NCI-H748 (cell line): ENCODE results near the gene PTPRO.

Experiments
- DNase-seq: peaks from one replicate; lab custom pipeline; 2025; ENCODE audit not compliant: unreplicated experiment; lab: John Stamatoyannopoulos, UW

PTPRO gene

DNA sequence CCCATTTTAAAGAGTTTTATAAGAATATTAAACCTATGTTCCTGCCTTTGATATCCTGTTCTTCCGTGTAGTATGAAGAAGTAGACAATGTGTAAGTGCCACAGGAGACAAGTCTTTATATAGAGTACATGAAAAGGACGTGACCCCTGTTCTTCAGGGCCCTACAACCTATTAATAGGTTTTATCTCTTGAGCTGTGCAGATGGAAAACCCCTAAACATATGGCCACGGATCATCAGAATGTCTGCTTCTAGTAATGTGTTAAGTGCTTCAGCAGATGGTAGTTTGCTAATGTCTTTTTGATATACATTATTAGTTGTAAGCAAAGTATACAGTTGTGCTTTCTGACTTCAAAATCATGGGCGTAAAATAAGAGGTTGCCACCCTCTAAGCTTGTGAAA is 228.5 kb downstream of the PTPRO start:
- no peak for DNase-seq

DNA sequence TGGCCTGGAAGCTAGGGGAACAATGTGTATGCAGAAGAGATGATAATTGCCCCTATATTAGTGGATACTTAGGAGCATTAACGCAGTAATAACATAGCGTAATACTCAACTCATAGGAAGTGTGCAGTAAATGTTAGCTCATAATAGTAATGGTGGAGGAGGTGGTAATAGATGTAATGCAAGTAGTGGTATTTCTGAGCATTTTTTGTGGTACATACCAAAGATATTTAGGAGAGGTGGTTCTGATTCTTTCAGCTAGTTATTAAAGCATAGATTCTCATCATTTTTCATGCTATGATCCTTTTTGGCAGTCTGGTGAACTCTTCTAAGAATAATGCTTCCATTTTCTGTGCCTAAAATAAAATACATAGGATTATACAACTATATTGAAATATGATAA is 233.1 kb downstream of the PTPRO start:
- no peak for DNase-seq

DNA sequence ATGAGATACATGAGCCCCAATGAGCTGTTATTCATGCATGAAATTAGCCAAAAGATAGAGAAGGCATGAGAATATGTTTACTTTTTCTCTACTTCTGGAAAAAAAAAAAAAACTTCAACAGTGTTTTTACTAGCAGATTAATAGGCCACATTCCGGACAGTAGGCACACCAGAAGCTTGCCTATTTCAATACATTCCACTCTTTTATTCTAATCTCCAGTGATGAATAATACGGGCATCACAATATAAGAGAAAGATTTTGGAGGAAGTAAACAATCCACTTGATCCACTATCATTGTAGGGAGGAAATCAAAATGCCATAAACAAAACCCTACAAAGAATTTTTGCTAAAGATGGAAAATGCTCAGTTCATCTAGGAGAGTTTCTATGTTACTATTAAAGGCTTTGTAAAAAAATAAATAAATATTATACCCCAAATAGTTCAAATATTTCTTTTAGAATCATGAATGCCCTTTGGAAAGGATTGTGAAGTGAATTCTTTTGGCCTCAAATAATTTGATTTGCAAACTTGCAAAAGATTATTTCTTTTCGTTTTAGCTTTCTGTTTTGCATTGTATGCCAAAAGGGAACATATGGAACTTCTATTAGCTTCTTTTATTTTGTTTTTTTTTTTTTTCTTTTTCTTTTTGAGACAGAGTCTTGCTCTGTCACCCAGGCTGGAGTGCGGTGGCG is 234.2 kb downstream of the PTPRO start:
- no peak for DNase-seq

DNA sequence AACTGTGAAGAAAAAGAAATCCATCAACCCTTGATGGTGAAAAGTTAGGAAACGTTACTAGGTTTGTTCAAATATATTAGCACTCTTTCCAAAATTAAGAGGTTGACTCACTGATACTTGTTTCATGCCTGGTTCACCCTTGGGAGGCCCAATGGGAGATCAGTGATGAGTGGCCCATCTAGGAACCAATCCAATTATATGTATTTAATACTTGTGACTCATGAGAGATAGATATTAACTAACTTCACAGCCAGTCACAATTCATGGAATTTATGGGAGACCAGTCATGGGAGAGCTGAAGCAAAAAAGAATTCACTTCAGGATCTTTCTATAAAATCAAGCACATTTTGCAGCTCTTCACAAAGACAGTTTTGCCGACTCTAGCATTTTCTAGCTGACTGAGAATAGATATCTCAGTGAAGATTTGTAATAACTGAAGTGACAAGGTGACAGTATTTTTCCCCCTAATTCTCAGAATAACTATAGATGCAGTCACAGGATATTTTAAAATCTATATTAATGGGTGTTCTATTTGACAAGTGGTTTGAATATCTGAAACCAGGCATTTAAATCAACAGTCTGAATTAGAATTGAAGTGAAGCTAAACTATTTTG is 236.7 kb downstream of the PTPRO start:
- DNase-seq: no peak

DNA sequence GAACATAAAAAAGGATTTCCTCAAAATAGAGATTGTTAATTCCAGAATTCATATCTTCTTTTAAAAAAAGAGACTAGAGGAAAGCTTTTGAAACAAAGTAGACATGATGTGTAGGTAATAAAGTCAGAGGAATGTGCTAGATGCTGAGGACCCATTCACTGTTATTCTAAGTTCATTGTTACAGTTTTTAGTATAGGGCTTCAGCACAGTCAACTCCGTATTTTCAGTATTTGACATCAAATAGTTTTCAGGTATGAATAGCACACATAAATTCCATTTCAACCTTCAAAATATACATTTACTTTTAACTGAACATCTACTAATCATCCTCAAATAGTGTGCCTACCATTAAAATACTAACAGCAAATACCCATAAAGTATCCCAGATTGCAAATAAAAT is 239.1 kb downstream of the PTPRO start:
- DNase-seq: no peak

DNA sequence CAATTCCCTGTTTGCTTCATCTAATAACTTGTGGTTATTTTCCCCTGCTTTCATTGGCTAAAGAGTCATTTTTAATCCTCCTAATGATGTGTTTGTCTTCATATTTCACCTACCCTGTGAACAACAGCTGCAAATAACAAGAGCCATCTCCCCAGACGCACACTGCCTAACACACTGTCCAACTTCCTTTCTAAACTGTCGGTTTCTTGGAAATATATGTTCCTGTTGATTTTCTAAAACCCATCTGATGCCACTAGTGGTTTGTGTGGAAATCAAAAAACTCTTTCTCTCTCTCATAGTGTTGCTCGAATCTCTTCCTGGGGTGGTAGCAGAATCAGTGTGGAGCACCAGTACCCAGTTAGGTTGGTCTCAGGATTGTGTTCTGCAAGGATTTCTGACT is 240.0 kb downstream of the PTPRO start:
- DNase-seq: no peak

DNA sequence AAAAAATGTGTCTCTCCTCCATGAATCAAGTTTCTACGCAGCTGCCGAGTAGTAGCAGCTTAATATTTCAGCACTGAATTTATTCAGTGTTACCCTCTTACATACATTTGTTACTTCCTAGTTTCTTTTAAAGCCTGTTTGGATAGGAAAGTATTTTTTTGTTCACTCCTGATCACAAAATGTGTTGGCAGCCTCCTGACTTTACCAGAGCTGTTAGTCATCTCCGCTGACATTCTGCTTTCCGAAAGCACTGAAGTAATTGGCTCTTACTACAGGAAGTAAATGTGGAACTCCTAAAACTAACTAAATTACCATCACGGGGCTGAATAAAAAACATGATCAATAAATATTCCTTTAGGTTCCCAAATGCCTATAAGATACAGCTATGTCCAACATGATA is 241.4 kb downstream of the PTPRO start:
- no peak for DNase-seq

DNA sequence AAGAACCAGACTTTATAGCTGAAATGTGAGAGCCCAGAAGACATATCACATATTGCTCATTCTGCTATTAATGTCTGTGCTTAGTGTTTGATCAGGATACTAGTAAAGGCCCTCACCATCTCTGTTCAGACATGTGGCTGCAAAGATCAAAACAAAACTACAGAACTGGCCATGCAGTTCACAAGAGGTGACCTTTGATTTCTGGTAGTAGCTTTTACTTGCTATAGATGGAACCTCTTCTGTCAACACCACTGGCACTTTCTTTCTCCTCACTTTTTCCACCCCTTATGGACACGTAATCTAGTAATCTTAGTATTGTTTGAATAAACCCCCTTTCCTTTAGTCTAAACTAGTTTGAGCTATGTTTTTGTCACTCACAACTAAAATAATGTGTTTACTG is 252.0 kb downstream of the PTPRO start:
- DNase-seq: no peak

DNA sequence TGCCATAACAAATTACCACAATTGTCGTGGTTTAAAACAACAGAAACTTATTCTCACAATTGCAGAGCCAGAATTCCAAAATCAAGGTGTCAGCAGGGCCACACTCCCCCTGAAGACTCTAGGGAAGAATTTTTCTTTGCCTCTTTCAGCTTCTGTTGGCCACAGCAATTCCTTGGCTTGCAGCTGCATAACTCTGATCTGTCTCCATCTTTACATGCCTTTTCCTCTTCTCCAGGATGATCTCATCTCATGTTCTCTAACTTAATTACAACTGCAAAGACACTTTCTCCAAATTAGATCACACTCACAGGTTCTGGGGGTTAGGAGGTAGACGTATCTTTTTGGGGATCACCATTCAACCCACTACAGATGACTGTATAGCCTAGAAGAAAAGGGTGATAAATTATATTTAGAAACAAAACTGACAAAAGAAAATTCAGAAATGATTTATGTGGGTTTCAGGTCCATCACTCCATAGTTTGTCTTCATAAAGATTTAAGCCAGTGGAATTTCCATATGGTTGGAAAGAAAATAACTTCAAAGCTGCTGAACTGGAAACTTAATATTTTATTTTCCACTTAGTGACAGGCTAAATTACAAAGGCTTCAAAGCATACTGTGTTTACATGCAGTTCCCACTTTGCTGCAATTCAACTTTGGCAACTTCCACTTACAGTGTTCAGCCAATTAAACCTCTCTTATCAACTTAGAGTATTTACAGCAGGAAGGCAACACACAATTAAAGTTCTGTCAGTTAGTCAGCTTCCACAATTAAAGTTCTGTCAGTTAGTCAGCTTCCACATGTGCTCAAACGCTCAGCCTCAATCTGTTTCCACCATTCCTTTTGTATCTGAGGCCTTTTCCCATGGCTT is 253.6 kb downstream of the PTPRO start:
- no peak for DNase-seq

DNA sequence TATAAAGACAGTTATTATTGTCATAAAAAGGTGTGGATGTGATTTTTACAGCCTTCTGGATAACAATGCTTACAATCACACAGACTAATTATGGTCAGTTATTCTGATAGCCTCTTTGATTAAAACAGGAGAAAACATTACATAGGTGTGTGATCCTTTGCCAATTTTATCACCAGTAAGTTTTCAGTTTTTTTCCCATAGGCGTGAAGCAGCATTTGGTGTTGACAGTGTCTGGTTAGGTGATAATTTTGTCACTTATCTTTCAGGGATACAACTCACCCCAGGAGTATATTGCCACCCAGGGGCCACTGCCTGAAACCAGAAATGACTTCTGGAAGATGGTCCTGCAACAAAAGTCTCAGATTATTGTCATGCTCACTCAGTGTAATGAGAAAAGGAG is 258.1 kb downstream of the PTPRO start:
- peak; percentile 56 for DNase-seq

DNA sequence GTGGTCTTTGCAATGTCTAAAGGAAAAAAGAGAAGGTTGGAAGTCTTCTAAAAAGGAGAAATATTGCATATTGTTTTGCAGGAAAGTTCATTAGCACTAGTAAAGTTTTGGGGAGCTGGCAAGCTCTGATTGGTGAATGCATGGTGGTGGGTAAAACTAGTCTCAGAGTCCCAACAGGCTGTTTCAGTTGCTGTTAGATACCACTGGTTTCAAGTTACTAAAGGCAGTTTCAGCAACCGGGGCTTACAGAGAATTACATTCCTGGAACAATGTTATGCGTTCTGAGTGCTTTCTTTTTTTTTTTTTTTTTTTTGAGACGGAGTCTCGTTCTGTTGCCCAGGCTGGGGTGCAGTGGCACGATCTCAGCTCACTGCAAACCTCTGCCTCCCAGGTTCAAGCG is 258.7 kb downstream of the PTPRO start:
- no peak for DNase-seq

DNA sequence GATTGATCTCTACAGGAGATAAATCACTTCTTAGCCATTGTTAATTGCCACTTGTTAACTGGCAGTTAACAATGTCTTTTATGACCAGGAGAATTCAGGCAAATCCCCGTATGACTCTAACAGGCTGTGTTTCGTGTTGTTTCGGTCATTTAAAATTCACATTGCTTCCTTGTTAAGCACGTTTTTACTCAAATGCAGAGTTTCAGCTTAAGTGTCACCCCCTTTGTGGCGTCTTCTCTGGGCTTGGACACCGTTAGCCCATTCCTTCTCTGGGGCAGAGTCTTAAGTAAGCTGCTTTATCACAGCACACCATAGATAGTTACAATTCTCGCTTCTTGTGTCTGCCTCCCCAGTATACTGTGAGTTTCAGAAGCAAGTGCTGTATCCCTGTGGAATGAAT is 261.5 kb downstream of the PTPRO start:
- peak; percentile 35 for DNase-seq

DNA sequence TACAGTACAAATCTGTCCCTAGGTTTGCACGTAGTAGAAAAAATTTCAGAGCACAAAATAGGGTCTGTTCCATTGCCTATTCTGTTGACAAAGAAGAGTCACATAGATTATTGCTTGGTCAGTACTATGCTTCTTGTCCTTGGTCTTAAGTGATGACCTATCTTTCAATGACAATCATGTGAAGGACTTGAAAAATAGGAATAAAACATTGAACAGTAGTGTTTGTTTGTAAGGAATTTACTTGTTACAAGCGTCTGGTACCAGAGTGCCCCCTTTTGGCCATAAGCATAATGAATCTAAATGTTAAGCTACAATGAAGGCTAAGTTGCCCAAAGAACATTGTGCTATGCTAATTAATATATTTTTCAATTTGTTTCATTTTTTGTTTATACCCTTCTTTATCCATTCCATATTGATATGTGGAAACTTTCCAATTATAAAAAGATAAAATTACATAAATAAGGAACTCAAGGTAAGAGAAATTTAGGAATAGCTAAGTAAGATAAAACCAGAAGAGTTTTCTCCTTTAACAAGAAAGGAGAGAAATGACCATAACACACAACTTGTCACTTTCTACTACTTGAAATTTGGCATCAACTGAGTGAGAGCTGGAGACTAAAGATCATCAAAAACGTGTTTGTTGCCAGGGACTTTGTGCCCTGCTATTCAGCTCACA is 262.2 kb downstream of the PTPRO start:
- DNase-seq: peak; percentile 34

DNA sequence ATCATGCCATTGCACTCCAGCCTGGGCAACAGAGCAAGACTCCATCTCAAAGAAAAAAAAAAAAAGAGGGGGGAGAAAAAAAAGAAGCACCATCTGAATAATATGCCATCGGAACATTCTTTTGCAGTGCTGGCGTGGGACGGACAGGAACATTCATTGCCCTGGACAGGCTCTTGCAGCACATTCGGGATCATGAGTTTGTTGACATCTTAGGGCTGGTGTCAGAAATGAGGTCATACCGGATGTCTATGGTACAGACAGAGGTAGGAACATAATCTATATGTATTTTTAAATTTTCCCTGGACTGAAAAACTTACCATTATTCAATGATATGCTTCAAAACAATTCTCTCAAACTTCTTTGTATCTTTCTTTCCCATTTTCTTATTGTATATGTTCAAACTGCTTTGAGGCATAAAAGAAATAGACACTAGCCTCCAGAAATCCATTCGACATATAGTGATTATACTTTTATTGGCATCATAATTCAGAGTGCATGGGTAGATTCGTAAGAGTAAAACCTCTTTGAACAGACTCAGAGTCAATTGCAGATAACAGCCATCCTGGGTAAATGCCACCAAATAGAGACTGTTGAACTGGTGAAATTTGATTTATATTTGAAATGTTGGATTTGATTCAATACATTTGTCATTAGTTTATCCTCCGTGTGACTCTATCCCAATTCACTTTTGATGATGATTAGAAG is 267.2 kb downstream of the PTPRO start:
- no peak for DNase-seq

DNA sequence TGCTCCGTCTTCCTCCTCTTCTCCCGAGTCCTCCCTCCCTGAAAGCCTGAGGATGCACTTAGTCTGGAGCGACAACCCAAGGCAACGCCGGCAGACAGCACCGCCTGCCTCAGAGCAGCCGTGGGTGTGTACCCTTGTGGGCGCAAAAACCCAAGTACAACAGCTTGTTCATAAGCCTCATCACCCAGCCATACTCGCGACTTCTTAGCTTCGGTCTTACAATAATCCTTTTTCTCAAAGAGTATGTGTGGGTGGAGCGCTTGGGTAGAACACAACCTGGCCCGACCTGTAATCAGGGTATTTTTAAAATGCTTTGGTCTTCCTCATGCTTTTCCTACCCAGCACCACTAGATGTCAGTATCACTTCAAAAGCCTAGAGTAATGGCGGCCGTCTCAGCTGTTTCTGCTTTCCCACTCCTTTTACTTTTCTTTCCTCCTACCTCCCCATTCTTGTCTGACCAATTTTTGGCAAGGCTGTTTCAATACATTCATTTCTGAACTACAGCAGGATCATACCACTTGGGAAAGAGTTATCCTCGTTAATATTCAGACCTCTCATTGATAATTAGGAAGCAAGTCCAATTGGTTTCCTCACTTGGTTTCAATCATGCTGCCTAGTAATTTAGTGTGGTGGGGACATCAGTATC is 268.0 kb downstream of the PTPRO start:
- peak; percentile 49 for DNase-seq

DNA sequence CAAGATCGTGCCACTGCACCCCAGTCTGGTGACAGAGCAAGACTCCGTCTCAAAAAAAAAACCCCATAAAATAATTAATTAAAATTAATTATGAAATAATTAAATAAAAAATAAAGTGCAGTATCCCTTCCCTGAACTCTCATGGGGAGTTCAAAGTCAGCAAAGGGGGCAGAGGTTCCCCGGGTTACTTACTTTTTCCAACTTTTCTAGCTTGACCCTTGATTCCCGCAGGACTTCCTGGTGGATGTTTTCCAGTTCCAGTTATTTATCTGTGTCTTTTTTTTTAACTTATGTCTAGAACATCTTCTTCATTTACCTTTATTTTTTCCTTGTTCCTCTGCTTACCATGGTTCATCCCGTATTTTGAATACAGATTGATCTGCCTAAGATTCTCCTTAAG is 269.5 kb downstream of the PTPRO start:
- DNase-seq: no peak

DNA sequence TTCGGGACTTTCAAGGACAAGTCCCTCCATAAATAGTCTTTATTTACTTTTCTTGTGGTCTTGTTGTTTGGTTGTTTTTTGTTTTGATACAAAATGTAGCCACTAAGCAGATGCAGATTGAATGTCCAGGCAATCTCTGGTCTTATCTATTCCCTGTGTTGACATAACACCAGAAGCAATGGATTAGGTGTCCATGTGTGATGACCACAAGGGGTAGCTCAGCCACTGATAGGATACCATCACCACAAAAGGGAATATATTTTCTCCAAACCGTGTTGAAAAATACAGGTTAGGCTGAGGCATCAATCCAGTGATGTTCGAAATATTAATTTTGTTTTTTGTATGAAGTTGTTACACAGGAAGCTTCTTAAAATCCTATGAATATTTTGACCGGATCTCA is 270.6 kb downstream of the PTPRO start:
- peak; percentile 9 for DNase-seq

DNA sequence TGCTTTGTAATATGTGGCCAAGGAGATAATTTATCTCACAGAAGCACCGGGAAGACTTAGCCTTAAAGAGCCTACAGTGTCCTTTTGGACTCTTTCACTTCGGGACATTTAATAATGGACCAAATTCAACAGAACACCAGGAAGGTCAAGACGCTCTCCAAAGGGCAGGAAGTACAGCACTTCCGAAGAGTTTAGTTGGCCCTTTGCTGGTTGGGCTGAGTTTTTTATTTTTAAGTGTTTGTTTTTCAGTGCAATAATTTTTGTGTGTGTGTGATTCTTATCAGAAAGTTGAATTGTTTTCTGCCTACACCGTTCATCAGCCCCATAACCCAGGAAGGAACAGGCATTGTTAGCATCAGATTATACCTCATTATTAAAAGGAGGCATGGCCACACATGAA is 273.9 kb downstream of the PTPRO start:
- DNase-seq: no peak

DNA sequence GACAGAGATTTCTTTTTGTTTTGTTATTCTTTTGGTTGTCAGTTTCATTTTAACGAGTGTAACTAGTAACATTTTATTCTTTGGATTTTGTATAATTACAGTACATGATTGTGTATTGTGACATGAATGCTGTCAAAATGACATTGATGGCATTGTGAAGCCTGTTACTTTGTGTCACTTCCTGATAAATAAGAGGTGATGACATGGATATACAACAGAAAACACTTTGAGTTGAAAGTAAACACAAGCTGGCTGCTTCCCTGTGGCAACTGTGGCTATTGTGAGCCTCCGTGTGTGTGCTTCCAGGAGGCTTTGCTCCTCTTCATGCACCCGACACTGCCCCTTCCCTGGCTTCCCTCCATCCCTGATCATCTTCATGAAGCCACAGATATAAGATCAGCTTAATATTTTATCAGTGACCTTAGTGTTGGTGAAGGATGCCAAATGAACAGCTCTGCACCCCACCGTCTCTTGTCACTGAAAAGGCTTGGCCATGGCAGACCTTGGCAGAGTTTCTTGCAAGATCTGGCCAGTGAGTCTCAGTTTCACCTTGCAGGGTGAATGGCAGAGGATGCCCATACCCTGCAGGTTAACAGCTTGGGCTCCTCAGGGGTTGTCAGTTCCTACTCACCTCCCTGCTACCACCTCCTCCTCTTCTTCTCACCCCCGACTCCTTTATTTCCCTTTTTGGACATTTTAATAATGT is 275.0 kb downstream of the PTPRO start:
- DNase-seq: peak; percentile 29
